NCI-H128 (cell line): Measurements from ENCODE around the gene CCNYL1.
"Not testable (repeated sequence)": the region's sequence is repeated elsewhere in the genome, so short reads cannot be mapped to it uniquely, and the experiment has no call there.

Experiments
- DNase-seq: peaks from one replicate; lab custom pipeline; 2025; ENCODE audit not compliant: unreplicated experiment; lab: John Stamatoyannopoulos, UW

Gene CCNYL1

GRCh38 chr2:207734264-207734635 is 22.8 kb downstream of the CCNYL1 start:
- no peak for DNase-seq

GRCh38 chr2:207734636-207735512 is 23.4 kb downstream of the CCNYL1 start:
- DNase-seq: no peak

- DNase-seq: not testable (repeated sequence)
Observed at GRCh38 chr2:207735513-207735859, 24.0 kb downstream of the CCNYL1 start.

GRCh38 chr2:207743514-207743913 is 32.1 kb downstream of the CCNYL1 start:
- no peak for DNase-seq

DNA sequence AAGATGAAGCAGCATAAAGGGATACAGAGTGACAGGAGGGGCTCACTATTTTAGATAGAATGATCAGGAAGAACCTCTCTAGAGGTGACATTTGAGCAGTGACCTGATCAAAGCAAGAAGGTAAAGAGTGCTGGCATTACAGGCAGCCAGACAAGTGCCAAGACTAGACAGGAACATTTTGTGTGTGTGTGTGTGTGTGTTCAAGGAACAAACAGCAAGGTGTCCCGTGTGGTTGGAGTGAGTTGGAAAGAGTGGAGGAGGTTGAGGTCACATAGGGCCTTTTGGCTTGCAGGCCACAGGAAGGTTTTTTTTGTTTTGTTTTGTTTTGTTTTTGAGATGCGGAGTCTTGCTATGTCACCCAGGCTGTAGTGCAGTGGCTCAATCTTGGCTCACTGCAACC is 32.6 kb downstream of the CCNYL1 start:
- DNase-seq: no peak

- DNase-seq: no peak
Observed at GRCh38 chr2:207744451-207744850, 33.0 kb downstream of the CCNYL1 start.

- DNase-seq: no peak
Observed at GRCh38 chr2:207746131-207746530, 34.7 kb downstream of the CCNYL1 start.

- no peak for DNase-seq
Observed at GRCh38 chr2:207747653-207748560, 36.5 kb downstream of the CCNYL1 start.

- no peak for DNase-seq
Observed at GRCh38 chr2:207748993-207749392, 37.6 kb downstream of the CCNYL1 start.

DNA sequence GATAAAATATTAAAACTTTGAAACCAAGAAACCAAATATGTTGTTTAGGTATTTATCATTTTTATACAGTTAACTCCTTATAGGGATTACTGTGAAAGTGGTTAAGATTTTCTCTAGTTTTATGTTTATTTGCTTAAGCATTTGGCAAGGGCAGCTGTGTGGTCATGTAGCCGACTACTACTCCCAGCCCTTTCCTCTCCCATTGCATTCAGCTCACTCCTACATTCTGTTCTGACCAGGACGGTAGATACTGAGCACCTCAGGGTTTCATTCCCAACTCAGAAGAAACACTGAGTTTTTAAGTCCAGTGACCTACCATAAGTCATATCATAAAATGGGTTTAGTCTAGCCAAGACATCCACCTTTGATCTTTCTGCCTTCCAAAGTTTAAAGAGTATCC is 38.4 kb downstream of the CCNYL1 start:
- DNase-seq: no peak

- DNase-seq: peak; percentile 55
Observed at GRCh38 chr2:207750345-207750744, 38.9 kb downstream of the CCNYL1 start.

- no peak for DNase-seq
Observed at GRCh38 chr2:207750876-207751275, 39.4 kb downstream of the CCNYL1 start.

GRCh38 chr2:207753688-207754087 is 42.2 kb downstream of the CCNYL1 start:
- DNase-seq: not testable (repeated sequence)

GRCh38 chr2:207754498-207755383 is 43.3 kb downstream of the CCNYL1 start:
- DNase-seq: no peak

DNA sequence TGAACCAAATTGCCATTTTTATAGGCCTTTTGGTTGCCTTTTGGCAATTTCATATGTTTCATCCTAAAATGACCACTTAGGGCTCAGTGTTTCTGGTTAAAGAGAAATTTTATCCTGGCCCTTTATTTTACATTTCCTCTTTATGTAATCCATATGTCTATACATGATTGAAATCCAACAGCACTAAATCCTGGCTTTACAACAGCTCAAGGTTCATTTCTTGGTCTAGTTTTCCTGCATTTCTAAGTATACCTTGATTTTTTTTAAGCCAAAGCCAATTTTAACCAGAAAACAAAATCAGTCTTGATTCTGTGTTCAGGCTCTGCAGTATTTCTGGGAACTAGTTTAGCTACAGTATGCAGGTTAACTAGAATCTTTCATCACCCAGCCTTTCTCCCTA is 46.6 kb downstream of the CCNYL1 start:
- no peak for DNase-seq

- DNase-seq: no peak
Observed at GRCh38 chr2:207759890-207760289, 48.5 kb downstream of the CCNYL1 start.

DNA sequence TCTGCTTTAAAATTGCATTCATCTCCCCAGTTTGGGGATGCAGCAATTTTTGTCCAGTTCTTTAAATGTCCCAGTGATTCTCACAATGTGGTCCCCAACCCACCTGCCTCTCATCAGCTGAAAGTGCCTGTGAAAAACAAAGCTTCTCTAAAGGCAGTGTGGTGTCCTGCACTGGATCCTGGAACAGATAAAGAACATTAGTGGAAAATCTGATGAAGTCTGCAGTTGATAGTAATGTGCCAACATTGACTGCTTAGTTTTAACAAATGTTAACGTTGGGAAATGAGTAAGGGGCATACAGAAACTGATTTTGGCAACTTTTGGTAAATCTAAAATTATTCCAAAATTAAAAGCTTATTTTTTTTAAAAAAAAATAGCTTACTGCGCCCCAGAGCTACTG is 49.0 kb downstream of the CCNYL1 start:
- DNase-seq: no peak

DNA sequence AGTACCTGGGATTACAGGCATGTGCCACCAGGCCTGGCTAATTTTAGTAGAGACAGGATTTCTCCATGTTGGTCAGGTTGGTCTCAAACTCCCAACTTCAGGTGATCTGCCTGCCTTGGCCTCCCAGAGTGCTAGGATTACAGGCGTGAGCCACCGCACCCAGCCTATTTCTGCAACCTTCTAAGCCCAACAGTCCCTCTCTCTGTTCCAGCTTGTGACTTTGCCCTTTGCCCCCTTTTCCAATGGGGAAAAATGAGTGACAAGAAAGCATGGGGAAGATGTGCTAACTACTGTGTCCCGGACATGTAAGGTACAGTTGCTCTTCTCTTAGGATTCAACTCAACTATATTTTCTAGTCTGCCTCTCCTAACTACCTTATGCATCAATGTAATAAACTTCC is 50.0 kb downstream of the CCNYL1 start:
- DNase-seq: not testable (repeated sequence)

DNA sequence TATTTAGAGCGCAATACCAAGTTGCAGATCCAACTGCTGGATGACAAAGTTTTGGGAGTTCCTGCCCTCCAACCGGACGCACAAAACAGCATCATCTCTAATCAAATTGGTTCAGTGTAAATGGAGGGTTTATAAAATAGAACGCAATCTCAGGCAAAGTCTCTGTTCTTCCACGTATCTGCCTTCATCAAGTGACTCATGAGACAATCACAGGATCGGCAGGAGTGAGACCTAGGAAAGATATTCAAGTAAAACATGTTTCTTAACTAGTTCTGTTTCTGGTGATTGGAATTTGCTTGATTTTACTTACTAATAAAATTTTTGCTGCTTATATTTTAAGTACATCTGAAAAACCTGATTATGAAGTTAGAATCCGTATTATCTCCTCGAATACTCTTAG is 50.7 kb downstream of the CCNYL1 start:
- DNase-seq: no peak

GRCh38 chr2:207763303-207763917 is 52.0 kb downstream of the CCNYL1 start:
- no peak for DNase-seq
